ENCODE results near the gene ACIN1. TPM values are rescaled to one million over a fixed set of nuclear protein-coding genes. Genes with fewer than 3 reads are reported as not detected.
A peak's percentile ranks its signal among the peaks of the same experiment; 100 is the strongest.

The ACIN1 gene
- total RNA-seq, 1 donor from 2014 or later: 137 TPM

GRCh38 chr14:23091294-23092225 is 3.4 kb downstream of the ACIN1 start:
- peaks cover 19% of the 10 kb centered on the region for H3K36me3 Mint-ChIP-seq (ENCODE audit: low read depth)
- TF ChIP-seq CTCF (IDR thresholded peaks at IDR 0.05): no peak
- H3K4me3 Mint-ChIP-seq (ENCODE audit: unreplicated experiment): no peak overlapping the region
- DNase-seq (ENCODE audit: low spot score): no peak
- H3K9me3 Mint-ChIP-seq (ENCODE audit: low read depth): no peaks in the 10 kb centered on the region
- no peaks in the 10 kb centered on the region for H3K27me3 Mint-ChIP-seq (ENCODE audit: low read depth)
- H3K4me1 Mint-ChIP-seq (ENCODE audit: low read depth): peaks cover 30% of the 10 kb centered on the region
- no peak overlapping the region for H3K27ac Mint-ChIP-seq (ENCODE audit: unreplicated experiment)

GRCh38 chr14:23090254-23090636 is 4.7 kb downstream of the ACIN1 start:
- Mint-ChIP-seq H3K36me3 (ENCODE audit: low read depth) (peaks cover 27% of the 10 kb centered on the region), H3K27me3 (ENCODE audit: low read depth) (no peaks in the 10 kb centered on the region), H3K9me3 (ENCODE audit: low read depth) (no peaks in the 10 kb centered on the region), H3K4me1 (ENCODE audit: low read depth) (peaks cover 22% of the 10 kb centered on the region), H3K27ac (ENCODE audit: unreplicated experiment) (no peak overlapping the region), H3K4me3 (ENCODE audit: unreplicated experiment) (no peak overlapping the region)
- no peak for DNase-seq (ENCODE audit: low spot score)
- TF ChIP-seq CTCF (IDR thresholded peaks at IDR 0.05): no peak

- DNase-seq (ENCODE audit: low spot score): no peak
- H3K27ac Mint-ChIP-seq (ENCODE audit: unreplicated experiment): no peak overlapping the region
- TF ChIP-seq CTCF (IDR thresholded peaks at IDR 0.05): no peak
- H3K9me3 Mint-ChIP-seq (ENCODE audit: low read depth): no peaks in the 10 kb centered on the region
- H3K36me3 Mint-ChIP-seq (ENCODE audit: low read depth): peaks cover 28% of the 10 kb centered on the region
- no peak overlapping the region for H3K4me3 Mint-ChIP-seq (ENCODE audit: unreplicated experiment)
- no peaks in the 10 kb centered on the region for H3K27me3 Mint-ChIP-seq (ENCODE audit: low read depth)
- H3K4me1 Mint-ChIP-seq (ENCODE audit: low read depth): peaks cover 22% of the 10 kb centered on the region
These were observed 5.3 kb downstream of the ACIN1 start for GRCh38 chr14:23089498-23090253.

GRCh38 chr14:23086565-23086964 is 8.4 kb downstream of the ACIN1 start:
- no peaks in the 10 kb centered on the region for H3K9me3 Mint-ChIP-seq (ENCODE audit: low read depth)
- no peak for TF ChIP-seq CTCF (IDR thresholded peaks at IDR 0.05)
- H3K27ac Mint-ChIP-seq (ENCODE audit: unreplicated experiment): peak overlapping the region; percentile 12
- H3K4me1 Mint-ChIP-seq (ENCODE audit: low read depth): peaks cover 7% of the 10 kb centered on the region
- H3K36me3 Mint-ChIP-seq (ENCODE audit: low read depth): peaks cover 30% of the 10 kb centered on the region
- H3K27me3 Mint-ChIP-seq (ENCODE audit: low read depth): no peaks in the 10 kb centered on the region
- DNase-seq (ENCODE audit: low spot score): no peak
- no peak overlapping the region for H3K4me3 Mint-ChIP-seq (ENCODE audit: unreplicated experiment)

GRCh38 chr14:23085458-23085857 is 9.5 kb downstream of the ACIN1 start:
- no peak overlapping the region for H3K27ac Mint-ChIP-seq (ENCODE audit: unreplicated experiment)
- no peaks in the 10 kb centered on the region for H3K9me3 Mint-ChIP-seq (ENCODE audit: low read depth)
- DNase-seq (ENCODE audit: low spot score): no peak
- H3K36me3 Mint-ChIP-seq (ENCODE audit: low read depth): peaks cover 34% of the 10 kb centered on the region
- no peak overlapping the region for H3K4me3 Mint-ChIP-seq (ENCODE audit: unreplicated experiment)
- H3K27me3 Mint-ChIP-seq (ENCODE audit: low read depth): no peaks in the 10 kb centered on the region
- H3K4me1 Mint-ChIP-seq (ENCODE audit: low read depth): peaks cover 10% of the 10 kb centered on the region
- TF ChIP-seq CTCF (IDR thresholded peaks at IDR 0.05): no peak
